ENCODE results near the gene ARID1B. TPM values are rescaled to one million over a fixed set of nuclear protein-coding genes. Genes with fewer than 3 reads are reported as not detected.

The ARID1B gene
- total and polyA plus RNA-seq, 4 donors: 7.0 to 49.0 (median 24.2) TPM

DNA sequence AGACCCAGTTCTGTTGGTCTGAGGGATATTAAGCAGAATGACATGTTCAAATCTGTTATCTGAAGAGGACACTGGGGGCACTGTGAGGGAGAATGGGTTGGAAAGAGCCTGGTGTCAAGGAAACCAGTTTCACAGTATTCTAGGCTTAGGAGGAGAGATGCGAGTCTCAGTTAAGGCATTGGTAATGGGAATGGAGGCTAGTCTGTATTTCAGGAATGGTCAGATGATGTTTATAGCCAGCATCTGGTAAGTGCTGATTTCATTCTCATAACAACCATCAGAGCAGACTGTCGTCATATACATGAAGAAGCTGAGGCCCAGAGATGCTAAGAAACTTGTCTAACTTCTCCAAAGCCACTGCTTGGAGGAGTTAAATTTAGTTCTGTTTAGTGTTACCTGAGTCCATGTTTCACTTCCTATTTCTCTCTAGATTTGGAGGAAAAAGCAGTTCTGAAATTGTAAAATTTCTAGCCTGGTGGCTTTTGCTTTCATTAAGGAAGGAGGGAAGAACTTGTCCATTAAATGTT, 242.0 kb downstream of the ARID1B start:
- Histone ChIP-seq H3K27ac (ENCODE audit: low read depth in 1 of 2, low read length in 2 of 2) (peak overlapping the region in 1 of 2 donors; percentile 20), H3K4me3 (ENCODE audit: low read depth in 1 of 3, low read length in 3 of 3) (no peak overlapping the region), H3K9ac (ENCODE audit: low read depth in 1 of 2, low read length in 2 of 2) (no peak overlapping the region), H3K9me3 (ENCODE audit: control insufficient read depth in 4 of 4, low read length in 3 of 4) (no peaks in the 10 kb centered on the region), H3K4me1 (ENCODE audit: control insufficient read depth in 4 of 4, insufficient read depth in 4 of 4, low read length in 3 of 4) (peaks cover 0 to 21% (median 14%) of the 10 kb centered on the region in 4 donors), H3K36me3 (ENCODE audit: control insufficient read depth in 4 of 4, insufficient read depth in 3 of 4, low read depth in 1 of 4, low read length in 3 of 4) (no peaks in the 10 kb centered on the region), H3K27me3 (ENCODE audit: control insufficient read depth in 4 of 4, insufficient read depth in 4 of 4, low read length in 3 of 4) (no peaks in the 10 kb centered on the region)
- TF ChIP-seq, protein P1, sequence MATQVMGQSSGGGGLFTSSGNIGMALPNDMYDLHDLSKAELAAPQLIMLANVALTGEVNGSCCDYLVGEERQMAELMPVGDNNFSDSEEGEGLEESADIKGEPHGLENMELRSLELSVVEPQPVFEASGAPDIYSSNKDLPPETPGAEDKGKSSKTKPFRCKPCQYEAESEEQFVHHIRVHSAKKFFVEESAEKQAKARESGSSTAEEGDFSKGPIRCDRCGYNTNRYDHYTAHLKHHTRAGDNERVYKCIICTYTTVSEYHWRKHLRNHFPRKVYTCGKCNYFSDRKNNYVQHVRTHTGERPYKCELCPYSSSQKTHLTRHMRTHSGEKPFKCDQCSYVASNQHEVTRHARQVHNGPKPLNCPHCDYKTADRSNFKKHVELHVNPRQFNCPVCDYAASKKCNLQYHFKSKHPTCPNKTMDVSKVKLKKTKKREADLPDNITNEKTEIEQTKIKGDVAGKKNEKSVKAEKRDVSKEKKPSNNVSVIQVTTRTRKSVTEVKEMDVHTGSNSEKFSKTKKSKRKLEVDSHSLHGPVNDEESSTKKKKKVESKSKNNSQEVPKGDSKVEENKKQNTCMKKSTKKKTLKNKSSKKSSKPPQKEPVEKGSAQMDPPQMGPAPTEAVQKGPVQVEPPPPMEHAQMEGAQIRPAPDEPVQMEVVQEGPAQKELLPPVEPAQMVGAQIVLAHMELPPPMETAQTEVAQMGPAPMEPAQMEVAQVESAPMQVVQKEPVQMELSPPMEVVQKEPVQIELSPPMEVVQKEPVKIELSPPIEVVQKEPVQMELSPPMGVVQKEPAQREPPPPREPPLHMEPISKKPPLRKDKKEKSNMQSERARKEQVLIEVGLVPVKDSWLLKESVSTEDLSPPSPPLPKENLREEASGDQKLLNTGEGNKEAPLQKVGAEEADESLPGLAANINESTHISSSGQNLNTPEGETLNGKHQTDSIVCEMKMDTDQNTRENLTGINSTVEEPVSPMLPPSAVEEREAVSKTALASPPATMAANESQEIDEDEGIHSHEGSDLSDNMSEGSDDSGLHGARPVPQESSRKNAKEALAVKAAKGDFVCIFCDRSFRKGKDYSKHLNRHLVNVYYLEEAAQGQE (IDR thresholded peaks at IDR 0.05): no peak
- TF ChIP-seq RAD21 (IDR thresholded peaks at IDR 0.05): peak in 1 of 2 donors; percentile 11
- TF ChIP-seq TAF1 (conservative IDR thresholded peaks at IDR 0.05): no peak
- no peak for TF ChIP-seq FOXA2 (IDR thresholded peaks at IDR 0.05)
- WGBS: 89% methylated on average over 2 of the region's 2 CpGs
- no peak for DNase-seq (ENCODE audit: low spot score)

DNA sequence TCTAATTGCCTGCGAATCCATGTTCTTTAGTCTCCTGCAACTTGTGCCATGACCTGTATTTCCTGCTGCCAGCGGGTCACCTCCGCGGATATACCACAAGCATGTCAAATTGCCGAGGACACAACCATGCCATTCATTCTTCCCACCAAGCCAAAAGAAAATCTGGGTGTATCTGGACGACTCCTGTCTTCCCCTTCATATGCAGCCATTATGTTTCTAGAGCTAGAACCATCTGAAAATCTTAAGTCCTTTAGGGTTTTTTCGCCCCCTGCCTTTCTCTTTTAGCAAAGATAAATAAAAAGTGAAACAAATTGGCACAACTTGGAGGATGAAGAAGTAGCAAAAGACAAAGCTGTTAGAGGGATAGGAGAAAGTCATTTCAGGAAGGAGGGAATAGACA, 242.6 kb downstream of the ARID1B start:
- no peaks in the 10 kb centered on the region for H3K27me3 ChIP-seq (ENCODE audit: control insufficient read depth in 4 of 4, insufficient read depth in 4 of 4, low read length in 3 of 4)
- peaks cover 0 to 21% (median 14%) of the 10 kb centered on the region in 4 donors for H3K4me1 ChIP-seq (ENCODE audit: control insufficient read depth in 4 of 4, insufficient read depth in 4 of 4, low read length in 3 of 4)
- no peak for DNase-seq (ENCODE audit: low spot score)
- no peak overlapping the region for H3K4me3 ChIP-seq (ENCODE audit: low read depth in 1 of 3, low read length in 3 of 3)
- TF ChIP-seq HNF4G (IDR thresholded peaks at IDR 0.05): no peak
- TF ChIP-seq SP1 (IDR thresholded peaks at IDR 0.05): no peak
- no peak for TF ChIP-seq YY1 (IDR thresholded peaks at IDR 0.05)
- no peak for TF ChIP-seq RXRA (IDR thresholded peaks at IDR 0.05)
- TF ChIP-seq NR2F2 (IDR thresholded peaks at IDR 0.05): no peak
- TF ChIP-seq RAD21 (IDR thresholded peaks at IDR 0.05): peak in 1 of 2 donors; percentile 19
- no peak for TF ChIP-seq ZBTB33 (IDR thresholded peaks at IDR 0.05)
- no peak for TF ChIP-seq GABPA (IDR thresholded peaks at IDR 0.05 in 1 of 2, conservative IDR thresholded peaks at IDR 0.05 in 1 of 2)
- TF ChIP-seq FOXA1 (IDR thresholded peaks at IDR 0.05): no peak
- no peak overlapping the region for H3K27ac ChIP-seq (ENCODE audit: low read depth in 1 of 2, low read length in 2 of 2)
- no peaks in the 10 kb centered on the region for H3K9me3 ChIP-seq (ENCODE audit: control insufficient read depth in 4 of 4, low read length in 3 of 4)
- no peak overlapping the region for H3K9ac ChIP-seq (ENCODE audit: low read depth in 1 of 2, low read length in 2 of 2)
- no peaks in the 10 kb centered on the region for H3K36me3 ChIP-seq (ENCODE audit: control insufficient read depth in 4 of 4, insufficient read depth in 3 of 4, low read depth in 1 of 4, low read length in 3 of 4)
- 74% methylated on average over 7 of the region's 7 CpGs for WGBS

DNA sequence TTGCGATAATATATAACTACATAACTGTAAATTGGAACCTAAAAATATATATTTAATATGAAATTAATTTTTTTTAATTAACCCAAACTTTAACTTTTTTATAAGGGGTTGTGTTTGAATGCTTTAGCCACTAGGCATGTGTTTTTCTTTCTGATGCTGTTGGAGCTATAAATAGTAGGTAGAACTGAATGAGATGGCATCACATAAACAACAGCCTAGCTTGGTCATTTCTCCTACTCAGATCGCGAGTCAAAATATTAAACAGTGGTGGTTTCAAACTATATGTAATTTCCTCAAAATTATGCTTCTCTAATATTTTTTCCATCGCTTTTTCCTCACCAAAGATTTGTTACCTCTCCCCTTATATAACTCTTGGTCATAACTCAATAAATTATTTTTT, 243.2 kb downstream of the ARID1B start:
- H3K27ac ChIP-seq (ENCODE audit: low read depth in 1 of 2, low read length in 2 of 2): peak overlapping the region; percentile 98 to 99
- DNase-seq (ENCODE audit: low spot score): no peak
- H3K9ac ChIP-seq (ENCODE audit: low read depth in 1 of 2, low read length in 2 of 2): peak overlapping the region; percentile 94
- H3K4me1 ChIP-seq (ENCODE audit: control insufficient read depth in 4 of 4, insufficient read depth in 4 of 4, low read length in 3 of 4): peaks cover 0 to 21% (median 14%) of the 10 kb centered on the region in 4 donors
- H3K4me3 ChIP-seq (ENCODE audit: low read depth in 1 of 3, low read length in 3 of 3): peak overlapping the region; percentile 57 to 76 (median 70)
- H3K36me3 ChIP-seq (ENCODE audit: control insufficient read depth in 4 of 4, insufficient read depth in 3 of 4, low read depth in 1 of 4, low read length in 3 of 4): no peaks in the 10 kb centered on the region
- 40% methylated on average over 4 of the region's 4 CpGs for whole genome bisulfite sequencing
- peaks cover 0 to 1% (median 0%) of the 10 kb centered on the region in 4 donors for H3K9me3 ChIP-seq (ENCODE audit: control insufficient read depth in 4 of 4, low read length in 3 of 4)
- no peaks in the 10 kb centered on the region for H3K27me3 ChIP-seq (ENCODE audit: control insufficient read depth in 4 of 4, insufficient read depth in 4 of 4, low read length in 3 of 4)
- TF ChIP-seq RAD21 (IDR thresholded peaks at IDR 0.05) (no peak), ZBTB33 (IDR thresholded peaks at IDR 0.05) (no peak), MAX (IDR thresholded peaks at IDR 0.05) (no peak)
- TF ChIP-seq, protein P2, sequence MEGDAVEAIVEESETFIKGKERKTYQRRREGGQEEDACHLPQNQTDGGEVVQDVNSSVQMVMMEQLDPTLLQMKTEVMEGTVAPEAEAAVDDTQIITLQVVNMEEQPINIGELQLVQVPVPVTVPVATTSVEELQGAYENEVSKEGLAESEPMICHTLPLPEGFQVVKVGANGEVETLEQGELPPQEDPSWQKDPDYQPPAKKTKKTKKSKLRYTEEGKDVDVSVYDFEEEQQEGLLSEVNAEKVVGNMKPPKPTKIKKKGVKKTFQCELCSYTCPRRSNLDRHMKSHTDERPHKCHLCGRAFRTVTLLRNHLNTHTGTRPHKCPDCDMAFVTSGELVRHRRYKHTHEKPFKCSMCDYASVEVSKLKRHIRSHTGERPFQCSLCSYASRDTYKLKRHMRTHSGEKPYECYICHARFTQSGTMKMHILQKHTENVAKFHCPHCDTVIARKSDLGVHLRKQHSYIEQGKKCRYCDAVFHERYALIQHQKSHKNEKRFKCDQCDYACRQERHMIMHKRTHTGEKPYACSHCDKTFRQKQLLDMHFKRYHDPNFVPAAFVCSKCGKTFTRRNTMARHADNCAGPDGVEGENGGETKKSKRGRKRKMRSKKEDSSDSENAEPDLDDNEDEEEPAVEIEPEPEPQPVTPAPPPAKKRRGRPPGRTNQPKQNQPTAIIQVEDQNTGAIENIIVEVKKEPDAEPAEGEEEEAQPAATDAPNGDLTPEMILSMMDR (IDR thresholded peaks at IDR 0.05; ENCODE audit: low read depth, low read length, missing input control): no peak
- TF ChIP-seq, protein P1 (IDR thresholded peaks at IDR 0.05): no peak

Data from liver (tissue), 9 donors.